Measurements from ENCODE around the gene BIN2. TPM values are rescaled to one million over a fixed set of nuclear protein-coding genes. Genes with fewer than 3 reads are reported as not detected.

Gene BIN2
- total RNA-seq, 2 donors from 2014 or later = 4.6 to 11.9 TPM

- H3K4me3 ChIP-seq = no peak overlapping the region
- no peak for DNase-seq (ENCODE audit: low spot score)
- no peak overlapping the region for H3K27ac ChIP-seq
- no peaks in the 10 kb centered on the region for H3K27me3 ChIP-seq (replicated peaks; ENCODE audit: insufficient read depth)
- no peak for ATAC-seq (ENCODE audit: insufficient number of reproducible peaks, low FRiP score, low read depth)
- no peaks in the 10 kb centered on the region for H3K4me1 ChIP-seq (ENCODE audit: control insufficient read depth in 1 of 2, low read depth in 2 of 2)
- no peak for TF ChIP-seq CTCF (IDR thresholded peaks at IDR 0.05)
- H3K9me3 ChIP-seq = no peaks in the 10 kb centered on the region
- no peaks in the 10 kb centered on the region for H3K36me3 ChIP-seq
These were observed 12.0 kb upstream of the BIN2 start for GRCh38 chr12:51335931-51336330.

GRCh38 chr12:51334764-51335163 is 10.8 kb upstream of the BIN2 start:
- Histone ChIP-seq H3K9me3 (no peaks in the 10 kb centered on the region), H3K36me3 (no peaks in the 10 kb centered on the region), H3K4me3 (no peak overlapping the region), H3K27me3 (replicated peaks; ENCODE audit: insufficient read depth) (no peaks in the 10 kb centered on the region), H3K27ac (no peak overlapping the region), H3K4me1 (ENCODE audit: control insufficient read depth in 1 of 2, low read depth in 2 of 2) (no peaks in the 10 kb centered on the region)
- no peak for DNase-seq (ENCODE audit: low spot score)
- no peak for ATAC-seq (ENCODE audit: insufficient number of reproducible peaks, low FRiP score, low read depth)
- no peak for TF ChIP-seq CTCF (IDR thresholded peaks at IDR 0.05)

GRCh38 chr12:51333536-51333935 is 9.6 kb upstream of the BIN2 start:
- H3K36me3 ChIP-seq = no peaks in the 10 kb centered on the region
- H3K27me3 ChIP-seq (replicated peaks; ENCODE audit: insufficient read depth) = no peaks in the 10 kb centered on the region
- H3K4me3 ChIP-seq = no peak overlapping the region
- no peak for ATAC-seq (ENCODE audit: insufficient number of reproducible peaks, low FRiP score, low read depth)
- DNase-seq (ENCODE audit: low spot score) = no peak
- no peak overlapping the region for H3K27ac ChIP-seq
- no peaks in the 10 kb centered on the region for H3K4me1 ChIP-seq (ENCODE audit: control insufficient read depth in 1 of 2, low read depth in 2 of 2)
- TF ChIP-seq CTCF (IDR thresholded peaks at IDR 0.05) = no peak
- no peaks in the 10 kb centered on the region for H3K9me3 ChIP-seq

- ATAC-seq (ENCODE audit: insufficient number of reproducible peaks, low FRiP score, low read depth) (no peak), DNase-seq (ENCODE audit: low spot score) (no peak)
- Histone ChIP-seq H3K4me3 (no peak overlapping the region), H3K36me3 (no peaks in the 10 kb centered on the region), H3K27me3 (replicated peaks; ENCODE audit: insufficient read depth) (no peaks in the 10 kb centered on the region), H3K27ac (no peak overlapping the region), H3K4me1 (ENCODE audit: control insufficient read depth in 1 of 2, low read depth in 2 of 2) (peaks cover 0 to 15% of the 10 kb centered on the region in 2 donors), H3K9me3 (no peaks in the 10 kb centered on the region)
- TF ChIP-seq CTCF (IDR thresholded peaks at IDR 0.05) = no peak
These were observed 6.2 kb upstream of the BIN2 start for GRCh38 chr12:51330186-51330585.

- ATAC-seq (ENCODE audit: insufficient number of reproducible peaks, low FRiP score, low read depth) (no peak), DNase-seq (ENCODE audit: low spot score) (no peak)
- peaks cover 0 to 15% of the 10 kb centered on the region in 2 donors for H3K4me1 ChIP-seq (ENCODE audit: control insufficient read depth in 1 of 2, low read depth in 2 of 2)
- H3K4me3 ChIP-seq = no peak overlapping the region
- no peaks in the 10 kb centered on the region for H3K36me3 ChIP-seq
- H3K9me3 ChIP-seq = no peaks in the 10 kb centered on the region
- no peaks in the 10 kb centered on the region for H3K27me3 ChIP-seq (replicated peaks; ENCODE audit: insufficient read depth)
- no peak overlapping the region for H3K27ac ChIP-seq
- no peak for TF ChIP-seq CTCF (IDR thresholded peaks at IDR 0.05)
These were observed 5.8 kb upstream of the BIN2 start for GRCh38 chr12:51329742-51330141.

Data from thoracic aorta (tissue), 2 donors.